ENCODE results near the gene NOP10. TPM values are rescaled to one million over a fixed set of nuclear protein-coding genes. Genes with fewer than 3 reads are reported as not detected.

The NOP10 gene
- total and polyA plus RNA-seq, 2 donors (not counting 1 experiment from before 2014, with no cell fraction given) = 68.2 to 133 TPM

GRCh38 chr15:34338347-34338746 lies 4.6 kb downstream of the NOP10 start:
- Histone ChIP-seq H3K79me2 (ENCODE audit: control insufficient read depth, insufficient read depth, low read length) (peaks cover 94% of the 10 kb centered on the region), H3K4me1 (ENCODE audit: control insufficient read depth in 2 of 2, insufficient read depth in 2 of 2, low read length in 2 of 2) (peaks cover 30 to 36% of the 10 kb centered on the region in 2 donors), H2AFZ (ENCODE audit: insufficient read depth, low read depth, low read length, poor library complexity, severe bottlenecking) (peak overlapping the region; percentile 24)

More at GRCh38 chr15:34338347-34338746, 4.6 kb downstream of the NOP10 start:
- no peak for ATAC-seq (ENCODE audit: low read depth)
- no peaks in the 10 kb centered on the region for H4K20me1 ChIP-seq (ENCODE audit: control insufficient read depth, insufficient read depth, low read length, poor library complexity, severe bottlenecking)
- no peaks in the 10 kb centered on the region for H3K27me3 Mint-ChIP-seq
- ChIA-PET CTCF (interaction anchor here (0.6 to 5.3 kb wide), 7 partner anchors 9 to 97 kb away, joined by 3 to 37 read pairs (median 3); partner anchors contain the start of gene LPCAT4), POLR2A (interaction anchor here (1.2 to 2.2 kb wide), 3 partner anchors 10 to 29 kb away, joined by 4 to 21 read pairs (median 11); partner anchors contain the start of gene LPCAT4)
- intact Hi-C loops (cut with micrococcal nuclease) = loop anchor here (1.0 to 10.0 kb wide), 4 partner anchors 113 to 646 kb away; partner anchors contain the start of genes EMC4, KATNBL1, PGBD4 and ZNF770
- H3K9ac ChIP-seq (ENCODE audit: low read length) = peak overlapping the region; percentile 98
- peak overlapping the region; percentile 37 to 93 for H3K27ac ChIP-seq (ENCODE audit: low read length in 2 of 2)
- no peaks in the 10 kb centered on the region for H3K27me3 ChIP-seq (replicated peaks in 1 of 4; ENCODE audit: control extremely low read depth in 1 of 4, control insufficient read depth in 3 of 4, insufficient read depth in 4 of 4, low read length in 3 of 4)
- peak overlapping the region in 4 of 5 experiments; percentile 9 to 97 (median 44) for H3K4me3 ChIP-seq (ENCODE audit: control extremely low read depth in 1 of 5, extremely low read depth in 1 of 5, insufficient read depth in 1 of 5, low read depth in 2 of 5, low read length in 4 of 5)
- peaks cover 45% of the 10 kb centered on the region for H3K4me1 Mint-ChIP-seq
- H3K9me3 Mint-ChIP-seq (ENCODE audit: insufficient read depth) = no peaks in the 10 kb centered on the region
- H3K4me2 ChIP-seq (replicated peaks; ENCODE audit: low read depth, low read length, poor library complexity, severe bottlenecking) = peak overlapping the region; percentile 85
- H3K4me3 Mint-ChIP-seq = peak overlapping the region; percentile 100
- no peak for DNase-seq
- H3K36me3 ChIP-seq (replicated peaks in 1 of 2; ENCODE audit: control extremely low read depth in 1 of 2, control insufficient read depth in 1 of 2, extremely low read depth in 1 of 2, insufficient read depth in 2 of 2, low read length in 1 of 2) = peaks cover 0 to 26% of the 10 kb centered on the region in 2 experiments
- no peaks in the 10 kb centered on the region for H3K9me3 ChIP-seq (ENCODE audit: control extremely low read depth in 1 of 3, control insufficient read depth in 2 of 3, insufficient read depth in 1 of 3, low read length in 2 of 3)
- TF ChIP-seq, protein P1, sequence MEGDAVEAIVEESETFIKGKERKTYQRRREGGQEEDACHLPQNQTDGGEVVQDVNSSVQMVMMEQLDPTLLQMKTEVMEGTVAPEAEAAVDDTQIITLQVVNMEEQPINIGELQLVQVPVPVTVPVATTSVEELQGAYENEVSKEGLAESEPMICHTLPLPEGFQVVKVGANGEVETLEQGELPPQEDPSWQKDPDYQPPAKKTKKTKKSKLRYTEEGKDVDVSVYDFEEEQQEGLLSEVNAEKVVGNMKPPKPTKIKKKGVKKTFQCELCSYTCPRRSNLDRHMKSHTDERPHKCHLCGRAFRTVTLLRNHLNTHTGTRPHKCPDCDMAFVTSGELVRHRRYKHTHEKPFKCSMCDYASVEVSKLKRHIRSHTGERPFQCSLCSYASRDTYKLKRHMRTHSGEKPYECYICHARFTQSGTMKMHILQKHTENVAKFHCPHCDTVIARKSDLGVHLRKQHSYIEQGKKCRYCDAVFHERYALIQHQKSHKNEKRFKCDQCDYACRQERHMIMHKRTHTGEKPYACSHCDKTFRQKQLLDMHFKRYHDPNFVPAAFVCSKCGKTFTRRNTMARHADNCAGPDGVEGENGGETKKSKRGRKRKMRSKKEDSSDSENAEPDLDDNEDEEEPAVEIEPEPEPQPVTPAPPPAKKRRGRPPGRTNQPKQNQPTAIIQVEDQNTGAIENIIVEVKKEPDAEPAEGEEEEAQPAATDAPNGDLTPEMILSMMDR (IDR thresholded peaks at IDR 0.05) = no peak
- TF ChIP-seq EZH2 (IDR thresholded peaks at IDR 0.05; ENCODE audit: borderline replicate concordance, insufficient read depth, low read depth, low read length, poor library complexity, severe bottlenecking) = no peak
- WGBS (ENCODE audit: insufficient coverage) = 74% methylated on average over 13 of the region's 16 CpGs
- peak overlapping the region; percentile 99 for H3K27ac Mint-ChIP-seq
